CD4-positive, alpha-beta T cell treated with Interleukin-15 for 4 hours (primary cell): ENCODE measurements around the gene SRBD1.

Source experiments
- DNase-seq: peaks from one replicate; pipeline ENCODE4 v3.0.0-alpha.2; 2020; ENCODE audit warnings: low spot score

Gene SRBD1

GRCh38 chr2:45551862-45552261 is 59.2 kb downstream of the SRBD1 start:
- DNase-seq, result no peak

- no peak for DNase-seq
Observed at GRCh38 chr2:45545943-45546342, 65.1 kb downstream of the SRBD1 start.

GRCh38 chr2:45543257-45543656 is 67.8 kb downstream of the SRBD1 start:
- DNase-seq, result no peak

GRCh38 chr2:45542013-45542412 is 69.1 kb downstream of the SRBD1 start:
- no peak for DNase-seq

GRCh38 chr2:45541450-45541849 is 69.6 kb downstream of the SRBD1 start:
- DNase-seq, result no peak

GRCh38 chr2:45540942-45541341 is 70.1 kb downstream of the SRBD1 start:
- no peak for DNase-seq

- DNase-seq, result no peak
Observed at GRCh38 chr2:45533771-45534170, 77.3 kb downstream of the SRBD1 start.

- DNase-seq, result no peak
Observed at GRCh38 chr2:45532181-45532580, 78.9 kb downstream of the SRBD1 start.

- no peak for DNase-seq
Observed at GRCh38 chr2:45524016-45524415, 87.1 kb downstream of the SRBD1 start.

GRCh38 chr2:45518546-45518945 is 92.5 kb downstream of the SRBD1 start:
- DNase-seq, result no peak

- no peak for DNase-seq
Observed at GRCh38 chr2:45510701-45511420, 100.2 kb downstream of the SRBD1 start.

GRCh38 chr2:45506756-45507155 is 104.3 kb downstream of the SRBD1 start:
- no peak for DNase-seq

- no peak for DNase-seq
Observed at GRCh38 chr2:45505138-45505537, 105.9 kb downstream of the SRBD1 start.

- DNase-seq, result no peak
Observed at GRCh38 chr2:45498661-45499550, 112.2 kb downstream of the SRBD1 start.

- no peak for DNase-seq
Observed at GRCh38 chr2:45497355-45497754, 113.7 kb downstream of the SRBD1 start.

- DNase-seq, result no peak
Observed at GRCh38 chr2:45496869-45497268, 114.2 kb downstream of the SRBD1 start.

- no peak for DNase-seq
Observed at GRCh38 chr2:45494978-45495293, 116.1 kb downstream of the SRBD1 start.

- DNase-seq, result peak; percentile 30
Observed at GRCh38 chr2:45494275-45494977, 116.6 kb downstream of the SRBD1 start.

GRCh38 chr2:45484965-45485364 is 126.1 kb downstream of the SRBD1 start:
- DNase-seq, result no peak

- no peak for DNase-seq
Observed at GRCh38 chr2:45483997-45484396, 127.1 kb downstream of the SRBD1 start.

- no peak for DNase-seq
Observed at GRCh38 chr2:45477546-45477945, 133.5 kb downstream of the SRBD1 start.

- no peak for DNase-seq
Observed at GRCh38 chr2:45470531-45470930, 140.5 kb downstream of the SRBD1 start.
